H9 (cell line): ENCODE data around the gene DDX21. TPM values are rescaled to one million over a fixed set of nuclear protein-coding genes. Genes with fewer than 3 reads are reported as not detected.

Experiments used
- DNase-seq: peaks from one replicate; pipeline ENCODE4 v3.0.0-alpha.2; 2017
- H2AFZ ChIP-seq: one replicate; pipeline ENCODE4 v1.6.1; 2013; ENCODE audit warnings: mild to moderate bottlenecking, low read length, control low read depth, moderate library complexity
- H2AK5ac ChIP-seq: 2 replicates; pipeline ENCODE4 v1.6.1; 2013; ENCODE audit warnings: low read length, control low read depth, mixed read lengths; ENCODE audit not compliant: insufficient read length
- H2BK120ac ChIP-seq: one replicate; pipeline ENCODE4 v1.6.1; 2013; ENCODE audit warnings: low read depth, mild to moderate bottlenecking, low read length, control low read depth, inconsistent platforms; ENCODE audit not compliant: poor library complexity, severe bottlenecking
- H2BK12ac ChIP-seq: 2 replicates; pipeline ENCODE4 v1.6.1; 2013; ENCODE audit warnings: low read length, control low read depth, mixed read lengths, low read depth; ENCODE audit not compliant: insufficient read length
- H2BK15ac ChIP-seq: 2 replicates; pipeline ENCODE4 v1.6.1; 2013; ENCODE audit warnings: low read depth, low read length, control low read depth
- H2BK20ac ChIP-seq: one replicate; pipeline ENCODE4 v1.6.1; 2013; ENCODE audit warnings: low read depth, mild to moderate bottlenecking, low read length, control low read depth, inconsistent platforms; ENCODE audit not compliant: poor library complexity, severe bottlenecking
- H2BK5ac ChIP-seq: 2 replicates; pipeline ENCODE4 v1.6.1; 2013; ENCODE audit warnings: low read length, control low read depth, mixed read lengths; ENCODE audit not compliant: insufficient read length
- H3K14ac ChIP-seq: 2 replicates; pipeline ENCODE4 v1.6.1; 2013; ENCODE audit warnings: low read length, control low read depth; ENCODE audit not compliant: insufficient read depth
- H3K18ac ChIP-seq: 2 replicates; pipeline ENCODE4 v1.6.1; 2013; ENCODE audit warnings: low read depth, mild to moderate bottlenecking, mixed read lengths, low read length, control low read depth; ENCODE audit not compliant: insufficient read length
- H3K23ac ChIP-seq: 2 replicates; pipeline ENCODE4 v1.6.1; 2013; ENCODE audit warnings: low read length, control low read depth, mixed read lengths, low read depth; ENCODE audit not compliant: insufficient read length
- H3K23me2 ChIP-seq: 2 replicates; pipeline ENCODE4 v1.6.1; 2013; ENCODE audit warnings: low read depth, mild to moderate bottlenecking, mixed read lengths, low read length, control low read depth; ENCODE audit not compliant: insufficient read length, poor library complexity, severe bottlenecking
- H3K27ac ChIP-seq: 2 replicates; pipeline ENCODE4 v1.5.1; 2013; ENCODE audit warnings: low read length, control low read depth, mixed read lengths, low read depth; ENCODE audit not compliant: insufficient read length
- H3K27me3 ChIP-seq: 2 replicates; pipeline ENCODE4 v1.6.1; 2013; ENCODE audit warnings: low read length, control low read depth, inconsistent platforms; ENCODE audit not compliant: insufficient read depth
- H3K4ac ChIP-seq: 2 replicates; pipeline ENCODE4 v1.6.1; 2013; ENCODE audit warnings: low read depth, mild to moderate bottlenecking, control low read depth, inconsistent platforms, low read length, moderate library complexity
- H3K4me1 ChIP-seq: 2 replicates; pipeline ENCODE4 v1.6.1; 2013; ENCODE audit warnings: low read length, control low read depth, inconsistent platforms; ENCODE audit not compliant: insufficient read depth
- H3K4me2 ChIP-seq: 2 replicates; pipeline ENCODE4 v1.6.1; 2013; ENCODE audit warnings: low read length, control low read depth, mixed read lengths; ENCODE audit not compliant: insufficient read length, insufficient read depth
- H3K56ac ChIP-seq: 2 replicates; pipeline ENCODE4 v1.6.1; 2013; ENCODE audit warnings: low read depth, mild to moderate bottlenecking, mixed read lengths, low read length, control low read depth; ENCODE audit not compliant: insufficient read length
- H3K79me1 ChIP-seq: 2 replicates; pipeline ENCODE4 v1.6.1; 2013; ENCODE audit warnings: low read depth, mild to moderate bottlenecking, moderate library complexity, low read length, control low read depth, inconsistent platforms; ENCODE audit not compliant: insufficient read depth, poor library complexity, severe bottlenecking
- H3K79me2 ChIP-seq: 2 replicates; pipeline ENCODE4 v1.6.1; 2013; ENCODE audit warnings: low read length, control low read depth, inconsistent platforms; ENCODE audit not compliant: insufficient read depth
- H3K9ac ChIP-seq: 2 replicates; pipeline ENCODE4 v1.6.1; 2013; ENCODE audit warnings: low read length, control low read depth, mixed read lengths; ENCODE audit not compliant: insufficient read length; ENCODE audit errors: extremely low read depth
- H3K9me3 ChIP-seq: one replicate; pipeline ENCODE4 v1.6.1; 2013; ENCODE audit warnings: low read depth, low read length, inconsistent platforms; ENCODE audit not compliant: control insufficient read depth
- H3T11ph ChIP-seq: one replicate; pipeline ENCODE4 v1.6.1; 2013; ENCODE audit warnings: mild to moderate bottlenecking, low read length, control low read depth, inconsistent platforms
- H4K20me1 ChIP-seq: one replicate; pipeline ENCODE4 v1.6.1; 2013; ENCODE audit not compliant: control insufficient read depth, insufficient read length, insufficient read depth
- H4K5ac ChIP-seq: 2 replicates; pipeline ENCODE4 v1.6.1; 2013; ENCODE audit warnings: low read depth, mild to moderate bottlenecking, mixed read lengths, low read length, control low read depth; ENCODE audit not compliant: insufficient read length
- H4K8ac ChIP-seq: replicated peaks from 2 replicates; pipeline ENCODE4 v1.6.1; 2013; ENCODE audit warnings: low read length, control low read depth, mixed read lengths, low read depth; ENCODE audit not compliant: insufficient read length
- H4K91ac ChIP-seq: 2 replicates; pipeline ENCODE4 v1.6.1; 2013; ENCODE audit warnings: low read depth, mild to moderate bottlenecking, moderate library complexity, mixed read lengths, low read length, control low read depth; ENCODE audit not compliant: insufficient read length
- H3K27ac Mint-ChIP-seq, 3 experiments: 2 replicates in 2 of 3; 3 replicates in 1 of 3; pipeline ENCODE4 v1.8.0; 2020 to 2021; ENCODE audit warnings: mixed read lengths in 3 of 3, mild to moderate bottlenecking in 1 of 3, moderate library complexity in 1 of 3
- H3K27me3 Mint-ChIP-seq: 2 replicates; pipeline ENCODE4 v1.8.0; 2021; ENCODE audit warnings: low read depth, mild to moderate bottlenecking, moderate library complexity, mixed read lengths
- H3K36me3 Mint-ChIP-seq, 3 experiments: 2 replicates in 2 of 3; 3 replicates in 1 of 3; pipeline ENCODE4 v1.8.0; 2020 to 2021; ENCODE audit warnings: low read depth in 3 of 3, mixed read lengths in 3 of 3; ENCODE audit not compliant: insufficient read depth in 1 of 3
- H3K4me1 Mint-ChIP-seq, 2 experiments: 2 replicates each; pipeline ENCODE4 v1.8.0; 2020; ENCODE audit warnings: mixed read lengths in 2 of 2
- H3K4me3 Mint-ChIP-seq, 2 experiments: 2 replicates in 1 of 2; 3 replicates in 1 of 2; pipeline ENCODE4 v1.8.0; 2020 to 2021; ENCODE audit warnings: mild to moderate bottlenecking in 2 of 2, mixed read lengths in 2 of 2, moderate library complexity in 1 of 2
- H3K9me3 Mint-ChIP-seq, 2 experiments: 2 replicates in 1 of 2; 3 replicates in 1 of 2; pipeline ENCODE4 v1.8.0; 2020; ENCODE audit warnings: mild to moderate bottlenecking in 2 of 2, mixed read lengths in 2 of 2, moderate library complexity in 1 of 2
- WGBS: extraction: QIAGEN DNeasy Blood & Tissue Kit; methylation state at CpG from one replicate; pipeline ENCODE4 v1.1.7; 2013; ENCODE audit warnings: missing lambda C conversion rate, low lambda C conversion rate, mixed read lengths; ENCODE audit not compliant: insufficient read length; ENCODE audit errors: extremely low coverage; 5-methylcytosine and 5-hydroxymethylcytosine counted together
- total RNA-seq: library from RNA; stranded (reverse); gene quantifications from 2 replicates; pipeline ENCODE4 v1.2.1, GENCODE V29; 2021
- TF ChIP-seq, protein P1 (sequence below): fragments of 200-600 bp; sonication (generic); conservative IDR thresholded peaks from 3 replicates; pipeline ENCODE4 v1.8.0; 2021; ENCODE audit warnings: antibody characterized with exemption, mild to moderate bottlenecking

Gene DDX21
- total RNA-seq, 1 experiment from 2014 or later = 180 TPM

DNA sequence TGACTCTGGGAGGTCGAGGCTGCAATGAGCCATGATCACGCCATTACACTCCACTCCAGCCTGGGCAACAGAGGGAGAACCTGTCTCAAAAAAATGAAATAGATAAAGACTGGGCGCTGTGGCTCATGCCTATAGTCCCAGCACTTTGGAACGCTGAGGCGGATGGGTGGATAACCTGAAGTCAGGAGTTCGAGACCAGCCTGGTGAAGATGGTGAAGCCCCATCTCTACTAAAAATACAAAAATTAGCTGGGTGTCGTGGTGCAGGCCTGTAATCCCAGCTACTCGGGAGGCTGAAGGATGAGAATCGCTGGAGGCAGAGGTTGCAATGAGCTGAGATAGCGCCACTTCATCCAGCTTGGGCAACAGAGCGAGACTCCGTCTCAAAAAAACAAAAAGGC, 1.1 kb upstream of the DDX21 start:
- Histone ChIP-seq H4K91ac (no peak overlapping the region), H3K4ac (no peak overlapping the region), H2BK12ac (no peak overlapping the region), H2BK120ac (no peak overlapping the region), H4K8ac (no peak overlapping the region), H3K14ac (no peak overlapping the region), H3K27me3 (no peaks in the 10 kb centered on the region), H2BK20ac (no peak overlapping the region), H2BK15ac (no peak overlapping the region), H4K5ac (no peak overlapping the region), H3K23ac (no peak overlapping the region), H3K23me2 (peaks cover 13% of the 10 kb centered on the region), H3K18ac (no peak overlapping the region), H3K4me1 (no peaks in the 10 kb centered on the region), H3T11ph (no peak overlapping the region), H3K9me3 (no peaks in the 10 kb centered on the region), H4K20me1 (no peaks in the 10 kb centered on the region), H3K79me1 (peaks cover 4% of the 10 kb centered on the region), H3K9ac (no peak overlapping the region), H3K27ac (no peak overlapping the region), H3K79me2 (peaks cover 26% of the 10 kb centered on the region), H2AK5ac (no peak overlapping the region), H2AFZ (no peak overlapping the region), H3K56ac (no peak overlapping the region), H2BK5ac (no peak overlapping the region), H3K4me2 (peak overlapping the region; percentile 99)
- H3K9me3 Mint-ChIP-seq = peaks cover 0 to 3% of the 10 kb centered on the region in 2 experiments; a peak in 3 of 5 replicates
- TF ChIP-seq, protein P1, sequence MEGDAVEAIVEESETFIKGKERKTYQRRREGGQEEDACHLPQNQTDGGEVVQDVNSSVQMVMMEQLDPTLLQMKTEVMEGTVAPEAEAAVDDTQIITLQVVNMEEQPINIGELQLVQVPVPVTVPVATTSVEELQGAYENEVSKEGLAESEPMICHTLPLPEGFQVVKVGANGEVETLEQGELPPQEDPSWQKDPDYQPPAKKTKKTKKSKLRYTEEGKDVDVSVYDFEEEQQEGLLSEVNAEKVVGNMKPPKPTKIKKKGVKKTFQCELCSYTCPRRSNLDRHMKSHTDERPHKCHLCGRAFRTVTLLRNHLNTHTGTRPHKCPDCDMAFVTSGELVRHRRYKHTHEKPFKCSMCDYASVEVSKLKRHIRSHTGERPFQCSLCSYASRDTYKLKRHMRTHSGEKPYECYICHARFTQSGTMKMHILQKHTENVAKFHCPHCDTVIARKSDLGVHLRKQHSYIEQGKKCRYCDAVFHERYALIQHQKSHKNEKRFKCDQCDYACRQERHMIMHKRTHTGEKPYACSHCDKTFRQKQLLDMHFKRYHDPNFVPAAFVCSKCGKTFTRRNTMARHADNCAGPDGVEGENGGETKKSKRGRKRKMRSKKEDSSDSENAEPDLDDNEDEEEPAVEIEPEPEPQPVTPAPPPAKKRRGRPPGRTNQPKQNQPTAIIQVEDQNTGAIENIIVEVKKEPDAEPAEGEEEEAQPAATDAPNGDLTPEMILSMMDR = no peak
- H3K27me3 Mint-ChIP-seq = peaks cover 2% of the 10 kb centered on the region
- WGBS = no CpG with 5 or more reads among the region's 12 CpGs
- no peak for DNase-seq
- peak overlapping the region; percentile 75 to 99 for H3K4me3 Mint-ChIP-seq
- peaks cover 11 to 34% (median 16%) of the 10 kb centered on the region in 3 experiments for H3K36me3 Mint-ChIP-seq
- H3K27ac Mint-ChIP-seq = peak overlapping the region in 1 of 3 experiments; percentile 65; a peak in 2 of 7 replicates
- peaks cover 9 to 13% of the 10 kb centered on the region in 2 experiments for H3K4me1 Mint-ChIP-seq
